Measurements from ENCODE around the gene ALDH3A2.

The ALDH3A2 gene

DNA sequence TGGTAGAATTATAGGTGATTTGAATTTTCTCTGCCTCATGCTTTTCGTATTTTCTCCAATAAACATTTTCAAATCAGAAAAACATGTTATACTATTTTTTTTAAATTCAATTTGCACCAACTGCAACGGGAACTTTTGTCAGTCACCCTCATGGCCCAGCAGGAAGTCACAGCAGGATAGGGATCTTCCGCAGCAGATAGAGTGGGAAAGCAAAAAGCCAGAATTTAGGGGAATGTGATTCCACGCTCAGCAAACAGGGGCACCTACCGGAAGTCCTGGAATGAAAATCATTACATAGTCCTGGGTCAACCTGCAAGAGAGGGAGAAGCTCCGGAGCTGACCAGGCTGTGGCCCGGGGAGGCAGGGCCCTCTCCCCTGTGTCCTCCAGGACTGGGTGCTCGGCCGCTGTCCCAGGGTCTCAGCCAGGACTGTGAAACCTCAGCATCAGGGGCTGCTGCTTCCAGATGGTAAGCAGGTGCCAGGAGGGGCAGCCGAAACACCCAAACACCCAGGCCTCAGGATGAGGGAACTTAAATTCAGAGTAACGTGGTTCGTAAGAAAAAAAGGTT lies 64.0 kb downstream of the ALDH3A2 start:
- in situ Hi-C loops (cut with HindIII; ENCODE audit: low pct_ligation_motif_present, low sequenced_read_pairs): no loop called here

DNA sequence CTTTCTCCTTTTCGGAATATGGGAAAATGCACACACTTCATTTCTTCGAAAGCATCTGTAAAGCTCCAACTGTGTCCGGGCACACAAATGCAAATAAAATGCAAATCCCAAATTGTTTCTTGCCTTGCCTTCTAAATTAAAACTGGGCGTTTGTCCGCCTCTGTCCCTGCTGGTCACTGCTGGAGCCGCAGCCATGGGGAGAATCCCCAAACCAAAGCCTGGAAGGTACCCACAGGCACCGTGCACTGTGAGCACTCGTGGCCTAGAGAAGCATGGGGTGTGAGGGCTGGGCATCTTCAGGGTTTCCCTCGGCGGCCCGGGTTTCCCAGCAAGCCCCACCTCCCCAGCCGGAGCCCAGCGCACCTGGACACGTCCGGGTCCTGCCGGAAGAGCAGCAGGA lies 64.9 kb downstream of the ALDH3A2 start:
- TF ChIP-seq, protein P1, sequence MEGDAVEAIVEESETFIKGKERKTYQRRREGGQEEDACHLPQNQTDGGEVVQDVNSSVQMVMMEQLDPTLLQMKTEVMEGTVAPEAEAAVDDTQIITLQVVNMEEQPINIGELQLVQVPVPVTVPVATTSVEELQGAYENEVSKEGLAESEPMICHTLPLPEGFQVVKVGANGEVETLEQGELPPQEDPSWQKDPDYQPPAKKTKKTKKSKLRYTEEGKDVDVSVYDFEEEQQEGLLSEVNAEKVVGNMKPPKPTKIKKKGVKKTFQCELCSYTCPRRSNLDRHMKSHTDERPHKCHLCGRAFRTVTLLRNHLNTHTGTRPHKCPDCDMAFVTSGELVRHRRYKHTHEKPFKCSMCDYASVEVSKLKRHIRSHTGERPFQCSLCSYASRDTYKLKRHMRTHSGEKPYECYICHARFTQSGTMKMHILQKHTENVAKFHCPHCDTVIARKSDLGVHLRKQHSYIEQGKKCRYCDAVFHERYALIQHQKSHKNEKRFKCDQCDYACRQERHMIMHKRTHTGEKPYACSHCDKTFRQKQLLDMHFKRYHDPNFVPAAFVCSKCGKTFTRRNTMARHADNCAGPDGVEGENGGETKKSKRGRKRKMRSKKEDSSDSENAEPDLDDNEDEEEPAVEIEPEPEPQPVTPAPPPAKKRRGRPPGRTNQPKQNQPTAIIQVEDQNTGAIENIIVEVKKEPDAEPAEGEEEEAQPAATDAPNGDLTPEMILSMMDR (IDR thresholded peaks at IDR 0.05; ENCODE audit: low read depth, low read length, missing control alignments): peak; percentile 48
- in situ Hi-C loops (cut with HindIII; ENCODE audit: low pct_ligation_motif_present, low sequenced_read_pairs): no loop called here
- no peak overlapping the region for H3K27ac ChIP-seq
- no peak for DNase-seq
- no peaks in the 10 kb centered on the region for H3K27me3 ChIP-seq (replicated peaks)
- no peak overlapping the region for H3K4me3 ChIP-seq (ENCODE audit: low read depth, low read length)
- H3K36me3 ChIP-seq (replicated peaks): no peaks in the 10 kb centered on the region

More for the DNA sequence above, 64.0 kb downstream of the ALDH3A2 start:
- no peak overlapping the region for H3K4me3 ChIP-seq (ENCODE audit: low read depth, low read length)
- H3K27me3 ChIP-seq (replicated peaks): no peaks in the 10 kb centered on the region
- no peak for DNase-seq
- H3K36me3 ChIP-seq (replicated peaks): no peaks in the 10 kb centered on the region
- TF ChIP-seq, protein P1 (IDR thresholded peaks at IDR 0.05; ENCODE audit: low read depth, low read length, missing control alignments): no peak
- H3K27ac ChIP-seq: no peak overlapping the region

DNA sequence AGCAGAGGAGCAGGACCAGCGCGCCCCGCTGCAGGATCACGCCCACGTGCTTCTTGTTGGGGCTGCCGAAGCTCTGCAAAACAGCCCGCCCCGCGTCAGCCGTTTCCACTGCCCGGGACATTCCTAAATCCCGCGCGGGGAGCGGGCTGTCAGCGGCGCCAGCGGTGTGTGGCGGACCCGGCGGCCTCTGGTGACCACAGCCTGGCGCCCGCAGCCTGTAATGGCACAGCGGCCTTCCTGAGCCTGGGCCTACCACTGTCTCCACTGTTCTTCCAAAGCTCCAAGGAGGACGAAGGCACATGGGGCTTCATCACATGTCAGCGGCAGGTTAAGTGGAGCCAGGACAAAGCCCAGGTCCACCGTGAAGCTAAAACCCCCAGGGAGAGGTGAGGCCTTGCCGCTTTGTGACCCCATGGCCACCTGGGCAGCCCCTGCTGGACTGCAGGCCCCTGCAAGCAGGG lies 65.4 kb downstream of the ALDH3A2 start:
- TF ChIP-seq, protein P1 (IDR thresholded peaks at IDR 0.05; ENCODE audit: low read depth, low read length, missing control alignments): no peak
- DNase-seq: no peak
- Histone ChIP-seq H3K27ac (no peak overlapping the region), H3K27me3 (replicated peaks) (no peaks in the 10 kb centered on the region), H3K4me3 (ENCODE audit: low read depth, low read length) (no peak overlapping the region), H3K36me3 (replicated peaks) (no peaks in the 10 kb centered on the region)
- in situ Hi-C loops (cut with HindIII; ENCODE audit: low pct_ligation_motif_present, low sequenced_read_pairs): no loop called here

DNA sequence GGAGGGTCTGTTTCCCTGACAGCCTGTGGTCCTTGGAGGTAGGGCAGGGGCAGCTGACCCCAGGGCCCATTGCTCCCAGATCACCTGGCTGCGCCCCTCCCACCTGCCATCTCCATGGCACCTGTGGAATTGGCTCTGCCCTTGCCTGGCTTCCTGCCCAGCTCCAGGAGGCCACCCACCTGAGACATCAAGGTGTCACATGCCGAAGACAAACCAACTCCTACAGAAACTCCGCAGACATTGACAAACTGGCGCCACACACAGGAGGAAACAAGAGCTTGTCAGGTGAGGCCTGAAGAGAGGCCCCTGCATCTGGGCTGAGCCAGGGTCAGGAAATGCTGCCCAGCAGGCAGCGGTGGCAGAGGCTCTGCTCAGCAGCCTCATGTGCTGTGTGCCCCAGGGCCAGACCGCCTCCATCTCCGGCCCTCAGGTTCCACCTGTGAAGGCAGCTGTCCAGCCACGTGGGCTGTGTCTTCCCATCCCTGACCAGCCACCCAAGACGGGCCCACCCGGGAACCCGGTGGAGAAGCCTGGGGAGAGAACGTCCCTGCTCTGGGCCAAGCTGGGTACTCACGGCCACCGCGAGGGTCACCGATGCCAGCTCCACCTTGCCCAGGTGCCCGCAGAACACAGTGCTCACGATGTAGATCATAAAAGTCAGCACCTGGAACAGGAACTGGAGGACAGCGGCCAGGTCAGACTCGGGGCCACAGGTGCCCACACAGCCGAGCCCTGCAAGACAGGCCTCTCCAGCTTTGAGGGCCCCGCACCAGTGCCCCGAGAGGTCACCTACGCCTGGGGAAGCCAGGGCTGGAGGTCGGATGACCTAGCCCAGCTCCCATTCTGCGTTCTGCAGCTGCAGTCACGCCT lies 66.2 kb downstream of the ALDH3A2 start:
- H3K27ac ChIP-seq: no peak overlapping the region
- TF ChIP-seq, protein P1 (IDR thresholded peaks at IDR 0.05; ENCODE audit: low read depth, low read length, missing control alignments): no peak
- no peaks in the 10 kb centered on the region for H3K36me3 ChIP-seq (replicated peaks)
- no peak overlapping the region for H3K4me3 ChIP-seq (ENCODE audit: low read depth, low read length)
- in situ Hi-C loops (cut with HindIII; ENCODE audit: low pct_ligation_motif_present, low sequenced_read_pairs): no loop called here
- no peaks in the 10 kb centered on the region for H3K27me3 ChIP-seq (replicated peaks)
- DNase-seq: no peak

DNA sequence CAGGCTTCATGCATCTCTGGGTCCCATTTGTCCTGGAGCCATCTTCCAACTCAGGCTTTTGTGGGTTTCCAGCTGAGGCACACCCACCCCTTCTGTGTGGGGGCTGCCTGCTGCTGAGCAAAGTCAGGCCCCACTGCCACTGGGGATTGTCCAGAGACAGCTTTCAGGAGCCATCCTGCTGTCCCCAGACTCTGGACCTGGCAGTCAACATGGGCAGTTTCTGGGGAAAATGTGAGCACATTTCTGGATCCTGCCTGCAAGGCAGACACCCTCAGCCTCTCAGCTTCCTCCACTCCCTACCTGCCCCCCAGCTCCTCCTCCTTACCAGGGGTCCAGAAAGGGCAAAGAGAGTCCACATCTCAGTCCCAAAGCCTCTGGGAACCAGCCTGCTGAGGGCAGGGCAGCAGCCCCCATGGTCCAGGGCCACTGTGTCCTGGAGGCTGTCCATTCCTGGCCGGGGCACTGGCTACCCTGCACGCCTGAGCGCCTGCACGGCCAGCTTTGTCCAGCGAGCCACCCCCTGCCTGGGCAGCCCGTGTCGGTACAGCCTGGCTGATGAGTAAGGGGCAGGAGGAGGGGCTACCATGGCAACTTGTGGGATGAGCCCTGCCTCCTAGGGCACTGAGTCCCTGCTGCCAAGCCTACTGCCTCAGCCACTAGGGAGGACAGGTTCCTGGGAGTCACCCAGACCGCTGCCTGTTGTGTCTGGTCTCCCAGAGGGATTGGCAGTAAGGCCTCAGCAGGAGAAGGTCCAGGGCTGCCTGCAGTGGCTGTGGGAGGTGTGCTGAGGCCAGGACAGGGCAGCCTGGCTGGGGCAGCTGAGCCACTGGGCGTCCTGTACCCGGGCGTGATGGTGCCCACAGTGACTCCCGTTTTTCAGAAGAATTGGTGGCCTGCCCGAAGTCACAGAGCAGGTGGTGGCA lies 67.8 kb downstream of the ALDH3A2 start, which contains the start of gene SLC47A2:
Gene SLC47A2 (minus strand): TSS at position 477 of the 923 bp plus-strand sequence. CDS start 29 bp downstream, at position 448.
- in situ Hi-C loops (cut with HindIII; ENCODE audit: low pct_ligation_motif_present, low sequenced_read_pairs): no loop called here

More for the DNA sequence above, 67.8 kb downstream of the ALDH3A2 start, which contains the start of gene SLC47A2:
- Histone ChIP-seq H3K36me3 (replicated peaks) (no peaks in the 10 kb centered on the region), H3K27ac (no peak within 1 kb of the TSS), H3K4me3 (ENCODE audit: low read depth, low read length) (no peak within 1 kb of the TSS), H3K27me3 (replicated peaks) (no peaks in the 10 kb centered on the region)
- DNase-seq: no peak
- TF ChIP-seq, protein P1 (IDR thresholded peaks at IDR 0.05; ENCODE audit: low read depth, low read length, missing control alignments): no peak
